ENCODE data around the gene SPAG7.

SPAG7 gene, protein sequence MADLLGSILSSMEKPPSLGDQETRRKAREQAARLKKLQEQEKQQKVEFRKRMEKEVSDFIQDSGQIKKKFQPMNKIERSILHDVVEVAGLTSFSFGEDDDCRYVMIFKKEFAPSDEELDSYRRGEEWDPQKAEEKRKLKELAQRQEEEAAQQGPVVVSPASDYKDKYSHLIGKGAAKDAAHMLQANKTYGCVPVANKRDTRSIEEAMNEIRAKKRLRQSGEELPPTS

DNA sequence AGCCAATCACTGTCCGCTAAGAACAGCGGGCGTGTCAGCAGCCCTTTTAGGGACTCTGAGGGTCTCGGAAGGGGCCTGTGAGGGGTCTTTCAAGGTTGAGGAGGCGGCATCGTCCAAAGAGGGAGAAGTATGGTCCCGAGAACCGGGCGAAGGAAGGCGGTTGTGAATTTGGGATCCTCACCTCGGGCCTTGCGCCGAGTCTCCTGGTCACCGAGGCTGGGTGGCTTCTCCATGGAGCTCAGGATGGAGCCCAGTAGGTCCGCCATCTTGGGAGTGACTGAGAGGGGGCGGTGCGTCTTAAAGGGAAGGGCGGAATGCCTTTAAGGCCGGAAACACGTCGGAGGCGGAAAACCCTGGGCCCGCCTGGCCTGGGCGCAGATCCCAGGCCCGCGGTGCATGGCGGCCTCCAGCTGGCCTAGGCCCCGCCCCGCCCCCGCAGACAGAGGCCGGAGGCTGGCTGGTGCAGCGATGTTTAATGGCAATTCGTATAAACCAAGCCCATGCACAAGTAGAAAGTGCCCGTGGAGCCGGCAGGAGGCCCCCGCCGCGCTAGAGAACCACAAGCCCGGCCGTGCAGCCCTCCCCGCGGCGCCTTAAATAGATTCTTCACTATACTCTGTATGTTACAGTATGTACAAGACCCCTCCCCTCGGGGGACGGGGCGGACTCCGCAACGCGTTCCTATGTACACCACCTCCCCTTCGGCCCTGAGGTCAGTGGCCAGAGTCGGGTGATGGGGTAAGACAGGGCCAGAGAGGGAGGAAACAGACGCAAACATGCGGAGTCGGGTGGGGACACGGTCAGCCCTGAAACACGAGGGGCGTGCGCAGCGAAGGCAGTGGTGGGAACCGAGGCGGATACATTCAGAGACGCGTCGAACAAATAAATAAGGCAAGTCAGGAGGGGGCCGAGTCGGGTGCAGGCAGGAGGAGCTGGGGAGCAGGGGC is at the start of gene SPAG7:
Gene SPAG7 (minus strand): TSS at position 279 of the 947 bp plus-strand sequence. CDS start 13 bp downstream, at position 266.
- DNase-seq = peak; percentile 97

DNA sequence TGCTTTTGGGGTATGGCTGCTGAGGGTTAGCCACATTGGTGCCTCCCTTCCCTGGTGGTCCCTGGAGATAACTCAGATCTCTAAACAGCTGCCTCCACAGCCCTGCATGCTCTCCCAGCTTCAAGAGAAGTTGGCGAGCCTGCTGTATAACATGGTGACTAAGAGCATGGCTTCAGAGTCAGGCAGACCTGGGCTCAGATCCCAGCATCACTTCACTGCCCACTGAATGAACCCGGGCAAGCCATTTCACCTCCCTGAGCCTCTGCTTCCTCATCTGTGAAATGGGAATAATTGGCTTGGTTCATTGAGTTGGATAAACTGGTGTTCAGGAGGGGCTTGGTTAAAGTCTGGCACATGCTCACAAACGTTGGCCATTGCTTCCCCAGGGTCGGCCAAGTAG is 46.7 kb upstream of the SPAG7 start:
- no peak for DNase-seq

DNA sequence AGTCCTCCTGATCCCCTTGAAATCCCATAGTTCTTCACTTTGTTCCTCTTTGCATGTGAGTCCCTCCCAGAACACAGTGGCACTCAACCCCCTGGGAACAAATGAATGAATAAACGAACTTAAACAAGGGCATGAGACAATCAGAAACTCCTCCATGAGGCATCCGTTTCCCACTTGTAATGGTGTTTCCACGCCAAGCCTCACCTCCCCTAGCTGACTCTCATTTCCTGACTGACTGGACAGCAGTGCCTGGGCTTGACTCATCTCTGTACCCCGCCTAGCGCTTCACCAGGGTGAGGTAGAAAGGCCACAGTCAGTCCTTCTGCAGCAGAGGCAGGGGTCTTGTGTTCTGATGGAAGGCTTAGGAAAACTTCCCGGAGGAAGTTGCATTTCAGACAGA is 44.3 kb upstream of the SPAG7 start:
- no peak for DNase-seq

DNA sequence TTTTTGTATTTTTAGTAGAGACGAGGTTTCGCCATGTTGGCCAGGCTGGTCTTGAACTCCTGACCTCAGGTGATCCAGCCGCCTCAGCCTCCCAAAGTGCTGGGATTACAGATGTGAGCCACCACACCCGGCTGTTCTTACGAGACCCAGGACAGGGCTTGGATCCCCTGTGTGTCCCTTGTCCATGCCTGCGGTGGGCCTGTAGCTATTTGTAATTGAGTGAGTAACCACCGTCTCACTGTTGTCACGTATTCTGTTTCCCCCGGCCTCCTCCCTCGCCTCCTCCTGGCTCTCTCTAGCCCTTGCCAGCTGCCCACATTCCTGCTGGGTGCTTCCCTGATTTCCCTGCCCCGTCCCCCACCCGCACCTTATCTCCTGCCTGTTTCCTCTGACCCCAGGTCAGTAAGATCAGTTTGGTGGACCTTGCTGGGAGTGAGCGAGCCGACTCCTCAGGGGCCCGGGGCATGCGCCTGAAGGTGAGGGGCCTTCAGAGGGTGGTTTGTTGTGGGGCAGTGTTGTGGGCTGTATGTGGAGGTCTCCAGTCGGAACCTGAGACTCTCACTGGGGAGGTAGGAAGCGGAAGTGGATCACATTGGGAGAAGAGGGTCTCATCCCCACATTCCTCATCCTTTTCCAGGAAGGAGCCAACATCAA is 35.7 kb upstream of the SPAG7 start:
- DNase-seq = no peak

DNA sequence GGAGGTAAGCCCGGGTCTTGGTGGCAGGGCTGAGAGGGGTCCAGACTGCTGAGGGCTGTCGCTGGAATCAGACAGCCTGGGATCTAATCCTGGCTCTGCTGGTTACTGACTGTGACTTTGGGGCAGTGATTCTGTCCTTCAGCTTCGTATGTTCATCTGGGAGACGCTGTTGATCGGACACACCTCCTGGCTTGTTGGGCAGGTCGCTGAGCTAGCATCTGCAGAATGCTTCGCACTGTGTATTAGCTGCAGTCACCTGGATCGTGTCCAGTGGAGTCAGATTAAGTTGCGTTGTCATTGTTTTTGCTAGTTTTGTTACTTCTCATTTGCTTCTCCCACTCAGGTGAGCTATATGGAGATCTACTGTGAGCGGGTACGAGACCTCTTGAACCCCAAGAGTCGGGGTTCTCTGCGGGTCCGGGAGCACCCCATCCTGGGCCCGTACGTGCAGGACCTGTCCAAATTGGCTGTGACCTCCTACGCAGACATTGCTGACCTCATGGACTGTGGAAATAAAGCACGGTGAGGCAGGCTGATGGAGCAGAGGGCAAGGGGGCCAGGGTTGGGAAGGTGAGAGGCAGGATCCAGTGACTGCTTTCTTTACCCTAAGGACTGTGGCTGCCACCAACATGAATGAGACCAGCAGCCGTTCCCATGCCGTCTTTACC is 34.6 kb upstream of the SPAG7 start:
- no peak for DNase-seq

DNA sequence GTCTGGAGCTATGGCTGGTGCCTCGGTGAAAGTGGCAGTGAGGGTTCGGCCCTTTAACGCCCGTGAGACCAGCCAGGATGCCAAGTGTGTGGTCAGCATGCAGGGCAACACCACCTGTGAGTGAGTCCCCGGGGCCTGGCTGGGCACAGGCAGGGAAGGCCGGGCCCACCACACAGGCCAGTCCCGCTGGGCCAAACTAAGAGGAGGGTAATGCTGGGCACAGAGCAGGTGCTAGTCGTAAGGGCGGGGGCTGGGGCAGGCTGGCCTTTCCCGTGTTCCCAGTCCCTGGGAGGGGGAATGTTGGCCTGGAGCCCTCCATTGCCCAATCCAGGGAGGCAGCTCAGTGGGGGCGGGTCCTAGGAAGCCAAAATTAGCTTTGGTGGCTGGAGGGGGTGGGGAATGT is 32.6 kb upstream of the SPAG7 start:
- DNase-seq = no peak

DNA sequence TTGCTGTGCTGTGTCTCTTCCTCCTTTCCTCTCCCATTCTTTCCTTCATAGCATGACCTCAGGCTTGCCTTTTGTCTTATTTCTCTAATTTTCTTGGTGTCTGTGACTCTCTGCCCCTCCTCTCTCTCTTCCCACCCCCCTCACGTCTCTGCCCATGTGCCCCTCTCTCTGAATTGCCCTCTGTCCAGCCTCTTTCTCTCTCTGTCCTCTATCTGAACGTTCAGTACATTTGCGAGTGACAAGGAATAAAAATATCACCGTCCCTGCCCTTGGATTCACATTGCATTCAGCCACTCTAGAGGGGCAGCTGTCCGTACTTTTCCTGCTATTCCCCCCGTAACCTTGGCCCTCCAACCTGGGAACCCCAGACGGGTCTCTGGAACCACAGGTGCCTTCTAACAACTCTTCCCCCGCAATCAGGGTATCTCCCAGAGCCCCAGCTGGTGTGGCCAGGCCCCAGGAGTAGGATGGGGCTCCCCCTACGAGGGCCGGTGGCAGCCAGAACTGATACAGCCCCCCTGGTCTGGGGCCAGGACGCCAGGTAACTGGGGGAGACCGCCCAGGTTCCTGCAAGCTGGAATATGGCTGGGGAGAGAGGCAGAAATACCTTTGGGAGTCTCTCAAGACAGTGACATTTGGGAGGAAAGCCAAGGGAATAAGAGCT is 31.9 kb upstream of the SPAG7 start:
- no peak for DNase-seq

DNA sequence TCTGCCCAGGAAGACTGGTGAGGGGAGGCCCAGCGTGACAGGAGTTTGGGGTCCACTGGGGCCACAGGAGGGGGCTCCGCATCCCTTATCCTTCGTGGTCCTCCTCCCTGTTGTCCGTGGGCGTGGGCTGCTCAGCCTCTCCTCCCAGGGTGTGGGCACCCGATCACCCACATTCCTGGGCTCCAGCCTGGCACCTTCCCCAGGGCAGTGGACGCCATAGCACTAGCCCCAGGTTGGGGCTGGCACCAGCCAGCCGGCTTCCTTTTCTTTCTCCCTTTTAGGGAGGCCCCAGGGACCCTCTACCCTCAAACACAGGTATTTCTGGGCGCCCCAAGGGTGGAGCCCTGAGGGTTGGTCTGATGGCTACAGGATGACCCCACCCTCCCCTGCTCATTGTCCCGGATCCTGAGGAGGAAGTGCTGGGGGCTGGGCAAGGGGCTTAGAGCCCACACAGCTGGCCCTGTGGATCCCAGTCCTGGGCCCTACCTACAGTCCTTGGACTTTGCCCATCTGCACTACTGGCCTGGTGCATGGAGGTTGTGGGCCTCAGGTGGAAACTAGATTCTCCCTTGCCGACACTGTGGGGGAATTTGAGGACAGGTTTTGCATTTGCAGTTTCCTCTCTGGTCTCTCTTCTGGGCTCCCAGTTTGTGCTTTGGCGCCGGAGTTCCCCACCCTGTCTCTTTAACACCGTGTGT is 31.3 kb upstream of the SPAG7 start:
- no peak for DNase-seq

DNA sequence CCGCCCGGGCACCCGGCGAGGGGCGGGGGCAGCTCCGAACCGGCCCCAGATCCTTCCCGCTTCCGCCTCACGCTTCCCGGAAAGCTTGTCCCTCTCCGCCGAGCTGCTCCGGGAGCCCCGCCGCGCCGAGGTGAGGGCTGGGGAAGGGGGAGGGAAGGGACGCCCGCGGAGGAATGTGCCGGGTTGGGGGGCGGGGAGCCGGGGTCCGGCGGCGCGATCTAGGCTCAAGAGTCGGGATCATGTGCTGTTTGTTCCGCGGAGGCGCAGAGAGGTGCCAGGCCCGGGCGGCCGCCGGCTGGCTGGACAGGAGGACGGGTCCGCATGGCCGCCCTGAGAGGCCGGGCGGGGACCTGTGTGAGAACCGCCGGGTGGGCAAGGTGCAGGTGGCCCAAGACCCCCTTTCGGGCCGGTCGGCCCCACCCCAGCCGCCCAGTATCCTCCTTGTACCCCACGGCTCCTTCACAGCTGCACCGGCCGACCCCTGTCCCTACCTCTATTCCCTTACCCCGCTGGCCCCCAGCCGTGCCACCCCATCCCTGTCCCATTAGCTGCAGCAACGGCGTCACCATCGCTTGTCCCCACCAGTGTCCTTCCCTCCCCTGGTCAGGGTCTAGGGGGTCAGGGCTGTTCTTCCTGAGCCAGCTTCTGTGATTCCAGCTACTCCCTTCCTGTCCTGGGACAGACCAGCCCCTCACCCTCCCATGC is 30.6 kb upstream of the SPAG7 start:
- no peak for DNase-seq

DNA sequence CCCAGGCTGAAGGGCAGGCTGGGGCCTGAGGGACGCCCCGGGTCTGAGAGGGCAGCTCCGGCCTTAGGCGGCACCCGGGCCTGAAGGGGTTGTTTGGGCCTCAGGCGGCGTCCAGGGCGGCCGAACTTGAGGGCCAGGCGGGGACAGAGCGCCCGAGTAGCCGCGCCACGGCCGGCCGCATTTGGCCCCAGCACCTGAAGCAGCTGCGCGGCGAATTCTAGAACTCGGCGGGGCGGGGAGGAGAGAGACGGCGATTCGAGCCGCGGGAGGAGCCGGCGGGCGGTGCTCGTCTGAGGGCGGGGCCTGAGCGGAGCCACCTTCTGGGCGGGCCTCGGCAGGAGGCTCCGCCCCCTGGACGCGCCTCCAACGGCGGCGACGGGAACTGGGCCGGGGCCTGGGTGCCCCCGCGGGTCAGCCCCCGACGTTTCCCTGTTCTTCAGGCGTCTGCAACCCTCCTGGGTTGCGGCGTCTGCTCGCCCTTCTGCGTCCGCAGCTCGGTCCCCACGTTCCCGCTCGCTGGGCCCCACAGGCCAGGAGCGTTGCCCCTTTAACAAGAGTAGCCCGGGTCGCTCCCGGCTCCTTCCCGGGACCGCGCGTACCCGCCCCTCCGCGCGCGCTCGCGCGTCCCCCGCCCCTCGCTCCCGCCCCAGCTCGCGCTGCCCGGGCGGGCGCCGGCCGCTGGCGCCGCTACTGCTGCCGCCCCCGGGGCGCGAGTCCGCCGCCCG is 29.8 kb upstream of the SPAG7 start, which contains the start of the genes INCA1 and KIF1C:
Gene INCA1 (minus strand): TSS at position 221 of the 725 bp plus-strand sequence. CDS start 3,085 bp downstream, outside the sequence.
Gene KIF1C (plus strand): TSS at position 649 of the 725 bp plus-strand sequence. CDS start 2,297 bp downstream, outside the sequence.
- DNase-seq = peak; percentile 91

DNA sequence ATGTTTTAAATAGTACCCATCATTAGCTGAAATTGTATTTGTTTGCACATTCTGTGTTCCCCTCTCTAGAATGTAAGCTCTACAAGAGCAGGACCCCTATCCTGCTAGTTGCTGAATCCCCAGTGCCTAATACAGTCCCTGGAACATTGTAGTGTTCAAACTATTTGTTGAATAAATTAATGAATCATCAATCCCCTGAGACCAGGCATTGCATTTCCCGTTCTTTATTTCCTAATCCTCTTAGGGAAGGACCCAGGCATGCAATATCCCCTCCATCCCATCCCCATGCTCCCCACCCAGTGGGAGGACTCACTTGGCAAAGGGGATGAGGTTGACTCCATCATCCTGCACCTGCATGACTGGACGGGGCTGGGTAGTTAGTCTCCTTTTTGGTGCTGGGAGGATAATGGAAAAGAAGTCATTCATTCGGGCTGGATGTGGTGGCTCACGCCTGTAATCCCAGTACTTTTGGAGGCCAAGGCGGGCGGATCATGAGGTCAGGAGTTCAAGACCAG is 26.5 kb upstream of the SPAG7 start:
- DNase-seq = no peak

DNA sequence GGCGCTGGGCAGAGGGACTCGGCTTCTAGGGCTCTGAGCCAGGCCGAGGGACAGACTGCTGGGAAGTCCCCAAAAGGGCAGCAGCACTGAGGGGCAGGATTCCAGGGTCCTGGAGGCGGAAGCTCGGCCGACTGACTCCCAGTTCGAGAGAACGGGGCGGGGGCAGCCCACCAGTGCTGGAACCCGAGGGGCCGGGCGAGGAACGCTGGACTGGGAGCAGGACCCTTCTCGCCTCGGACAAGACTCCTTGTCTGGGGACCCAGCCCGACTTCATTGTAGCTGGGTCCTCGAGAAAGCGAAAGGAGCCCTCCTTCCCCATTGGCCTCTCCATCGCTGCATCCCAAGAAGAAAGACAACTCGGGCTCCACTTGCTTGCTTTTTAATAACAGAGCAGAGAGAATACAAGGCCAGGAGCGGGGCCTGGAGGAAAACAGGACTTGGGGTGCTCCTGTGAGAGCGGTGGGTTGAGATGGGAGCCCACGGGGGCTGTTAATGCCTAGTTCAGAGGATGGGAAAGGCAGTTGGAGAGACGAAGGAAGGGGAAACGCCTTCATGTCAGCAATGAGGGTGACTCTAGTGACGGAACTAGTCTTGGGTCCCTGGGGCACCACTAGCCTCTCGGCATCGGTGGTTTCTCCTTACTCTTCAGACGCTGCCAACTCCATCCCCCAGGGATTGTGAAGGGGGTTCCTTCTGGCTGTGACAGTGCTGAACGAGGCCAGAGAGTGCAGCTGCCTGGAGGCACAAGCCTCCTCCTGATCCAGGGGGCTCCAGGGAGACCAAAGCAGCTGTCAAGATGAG is 20.4 kb upstream of the SPAG7 start:
- no peak for DNase-seq

DNA sequence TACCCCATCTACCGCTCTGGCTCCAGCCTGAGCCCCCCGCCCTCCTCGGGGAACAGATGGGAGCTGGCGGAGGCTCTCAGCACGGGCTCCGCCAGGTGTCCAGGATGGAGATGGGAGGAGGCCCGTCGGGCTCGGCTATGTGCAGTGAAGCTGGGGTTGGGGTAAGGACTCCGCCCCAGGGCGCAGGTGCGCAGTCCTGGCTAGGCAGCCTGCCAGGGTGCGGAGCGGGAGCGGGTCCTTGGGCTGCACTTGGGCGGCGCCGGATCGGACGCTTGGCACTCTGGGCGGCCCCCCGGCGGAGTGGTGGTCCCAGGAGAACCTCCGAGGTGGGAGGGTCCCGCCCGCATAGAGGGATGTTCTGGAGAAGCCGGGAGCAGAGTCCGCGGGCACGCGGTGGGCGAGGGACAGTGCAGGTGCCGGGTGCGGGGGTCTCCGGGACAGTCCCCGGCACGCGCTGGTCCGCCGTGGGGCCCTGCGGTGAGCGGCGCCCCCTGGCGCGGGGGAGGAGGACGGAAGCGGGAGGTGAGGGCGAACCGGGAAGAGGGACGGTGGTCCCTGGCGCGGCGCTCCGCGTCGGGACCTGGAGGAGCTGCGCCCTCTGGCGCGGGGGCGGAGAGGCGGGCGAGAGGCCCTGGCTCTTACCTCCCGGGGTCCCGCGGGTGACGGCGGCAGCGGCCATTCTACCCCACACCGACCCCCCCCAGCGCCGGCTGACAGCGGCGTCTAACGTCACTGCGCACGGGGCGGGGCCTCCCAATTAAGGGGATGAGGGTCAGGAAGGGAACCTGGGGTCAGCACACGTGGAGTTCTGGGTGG is 19.5 kb upstream of the SPAG7 start, which contains the start of gene CAMTA2:
Gene CAMTA2 (minus strand): TSS at position 725 of the 816 bp plus-strand sequence. CDS start 1,453 bp downstream, outside the sequence.
- DNase-seq = peak; percentile 88

DNA sequence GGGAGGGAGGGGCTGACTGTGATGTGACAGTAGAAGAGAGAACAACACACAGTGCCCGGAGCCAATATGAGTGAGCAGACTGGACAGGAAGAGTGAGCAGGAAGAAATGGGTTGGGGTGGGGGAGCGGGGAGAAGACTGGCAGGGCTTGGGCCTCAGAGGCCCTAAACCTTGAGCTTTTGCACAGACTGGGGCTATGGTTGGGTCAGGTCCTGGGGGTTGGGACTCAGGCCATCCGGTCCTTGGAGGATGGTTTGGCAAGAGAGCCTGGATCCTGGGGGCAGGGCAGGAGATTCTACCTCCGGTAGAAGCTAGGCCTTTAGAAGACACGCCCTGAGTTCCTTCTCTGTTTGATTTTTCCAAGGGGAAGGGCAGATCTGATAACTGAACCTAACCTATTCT is 18.8 kb upstream of the SPAG7 start:
- DNase-seq = no peak

DNA sequence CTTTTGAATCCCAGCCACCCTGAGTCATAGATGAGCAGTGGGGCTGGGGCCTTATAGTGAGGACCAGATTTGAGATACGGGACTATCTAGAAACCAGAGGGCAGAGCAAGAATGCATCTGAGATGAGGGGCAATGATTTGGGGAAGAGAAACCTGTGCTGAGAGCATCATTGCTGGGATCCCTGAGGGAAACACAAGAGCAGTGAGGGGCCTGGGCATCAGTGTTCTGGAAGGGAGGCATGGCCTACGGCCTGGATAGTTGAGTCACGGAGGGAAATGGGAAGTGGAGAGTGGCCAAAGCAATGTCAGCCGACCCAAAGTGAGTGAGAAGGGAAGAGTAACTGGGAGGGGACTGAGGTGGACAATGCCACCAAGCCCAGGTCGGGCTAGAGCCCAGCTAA is 14.7 kb upstream of the SPAG7 start:
- DNase-seq = no peak

DNA sequence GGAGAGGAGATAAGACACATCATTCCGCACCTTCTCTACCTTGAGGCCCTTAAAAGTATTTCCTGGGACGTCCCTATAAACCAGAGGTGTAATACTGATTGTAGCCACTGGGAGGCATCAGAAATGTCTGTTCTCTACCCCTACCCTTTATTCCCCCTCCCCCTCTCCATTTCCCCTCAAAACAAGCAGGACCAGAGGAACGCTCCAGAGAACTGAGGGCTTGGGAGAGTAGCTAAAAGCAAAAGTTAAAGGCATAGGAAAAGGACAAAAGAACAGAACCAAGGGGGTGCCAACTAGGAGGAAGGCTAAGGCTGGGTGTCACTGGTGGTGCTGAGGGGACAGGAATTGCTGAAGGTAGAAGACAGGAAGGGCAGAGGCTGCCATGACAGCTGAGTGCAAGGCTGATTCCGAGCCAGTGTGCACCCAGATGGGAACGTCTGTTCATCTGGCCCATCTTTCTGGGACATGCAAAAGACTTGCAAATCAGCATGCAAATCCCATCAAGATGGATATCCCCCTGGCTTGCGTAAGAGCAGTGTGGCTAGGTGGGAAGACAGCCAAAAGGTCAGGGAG is 13.1 kb upstream of the SPAG7 start:
- DNase-seq = peak; percentile 82

DNA sequence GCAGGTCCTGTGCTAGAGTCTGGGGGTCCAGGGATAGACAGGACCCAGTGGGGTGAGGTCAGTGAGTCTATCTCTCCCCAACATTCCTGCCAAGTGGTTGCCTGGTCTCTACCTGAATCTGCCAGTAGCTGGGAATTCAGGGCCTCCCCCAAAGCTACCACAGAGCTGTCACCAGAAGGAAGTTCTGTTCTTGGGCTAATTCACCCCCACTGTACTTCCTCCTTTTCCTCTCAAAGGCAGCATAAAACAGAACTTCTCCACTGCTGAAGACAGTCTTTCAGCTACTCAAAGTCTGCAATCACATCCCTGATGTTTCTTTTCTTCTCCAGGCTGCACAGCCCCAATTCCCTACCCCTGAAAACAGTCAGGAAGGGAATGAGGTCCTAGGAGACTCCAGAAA is 11.1 kb upstream of the SPAG7 start:
- no peak for DNase-seq
